ENCODE measurements around the gene MYO7A.

MYO7A gene

DNA sequence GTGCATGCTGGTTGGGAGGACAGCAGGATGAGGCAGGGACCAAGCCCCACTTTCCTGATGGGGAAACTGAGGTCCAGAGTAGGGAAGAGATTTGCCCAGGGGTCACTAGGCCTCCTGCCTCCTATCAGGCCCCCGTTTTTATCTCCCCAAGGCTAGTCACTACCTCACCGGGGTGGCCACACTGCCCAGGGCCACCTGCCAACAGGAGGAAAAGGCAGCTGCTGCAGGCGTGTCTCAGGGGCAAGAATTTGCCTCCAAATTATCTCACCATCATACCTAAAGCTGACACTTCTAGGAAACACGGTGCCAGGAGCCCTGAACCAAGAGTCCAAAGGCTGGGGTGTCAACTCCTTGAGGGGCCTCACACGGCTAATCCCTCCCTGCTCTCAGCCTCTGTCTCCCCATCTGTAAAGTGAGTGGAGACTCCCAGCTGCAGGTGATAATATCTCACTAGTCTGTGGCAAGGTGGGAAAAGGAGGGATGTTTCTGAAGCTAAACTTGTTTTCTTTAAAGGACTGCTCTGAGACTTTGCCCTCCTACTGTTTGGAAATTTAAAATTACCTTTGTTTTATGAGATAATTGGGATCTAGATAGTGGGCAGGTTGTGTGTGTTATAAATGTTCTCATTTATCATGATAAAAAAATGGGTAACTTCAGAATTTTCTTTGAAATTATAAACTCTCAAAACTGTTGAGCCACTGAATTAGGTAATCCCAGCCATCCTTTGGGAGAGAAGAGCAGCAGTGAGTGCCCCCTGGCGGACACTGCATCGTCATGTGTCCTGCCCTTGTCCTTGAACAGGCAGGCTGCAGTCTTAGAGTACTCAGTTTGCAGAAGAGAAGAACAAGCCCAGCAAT, 60.0 kb downstream of the MYO7A start:
- FAIRE-seq = no peak

DNA sequence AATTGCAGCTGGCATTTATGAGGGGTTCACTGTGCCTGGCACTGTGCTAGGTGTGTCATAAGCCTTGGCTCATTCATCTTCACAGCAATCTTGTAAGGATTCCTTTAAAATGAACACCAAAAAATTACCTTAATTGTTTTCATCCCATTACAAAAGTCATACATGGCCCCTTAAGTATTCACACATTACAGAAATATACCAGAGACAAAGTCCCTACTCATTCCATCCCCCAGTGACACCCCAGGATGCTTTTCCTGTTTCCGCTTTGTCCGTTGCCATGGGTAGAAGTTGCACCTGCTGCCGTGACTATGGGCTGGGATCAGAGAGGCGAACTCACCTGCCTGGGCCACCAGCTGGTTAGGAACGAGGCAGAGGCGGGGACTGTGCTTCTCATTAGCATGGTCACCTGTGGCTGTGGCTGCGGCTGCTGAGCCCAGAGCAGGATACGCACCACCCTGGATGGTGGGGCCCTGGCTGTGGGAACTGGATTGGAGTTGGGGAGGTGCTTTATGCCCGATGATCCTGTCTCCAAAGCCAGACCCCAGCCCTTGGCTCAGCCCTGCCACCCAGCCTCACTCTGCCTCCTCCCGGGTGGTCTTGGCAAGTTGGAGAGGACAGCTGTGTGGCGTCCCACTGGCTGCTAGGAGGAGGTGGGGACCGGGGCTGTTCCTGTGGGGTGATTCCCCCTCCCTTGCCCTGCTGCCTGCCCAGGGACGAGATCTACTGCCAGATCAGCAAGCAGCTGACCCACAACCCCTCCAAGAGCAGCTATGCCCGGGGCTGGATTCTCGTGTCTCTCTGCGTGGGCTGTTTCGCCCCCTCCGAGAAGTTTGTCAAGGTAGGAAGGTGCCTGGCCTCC, 60.8 kb downstream of the MYO7A start:
- FAIRE-seq = no peak

DNA sequence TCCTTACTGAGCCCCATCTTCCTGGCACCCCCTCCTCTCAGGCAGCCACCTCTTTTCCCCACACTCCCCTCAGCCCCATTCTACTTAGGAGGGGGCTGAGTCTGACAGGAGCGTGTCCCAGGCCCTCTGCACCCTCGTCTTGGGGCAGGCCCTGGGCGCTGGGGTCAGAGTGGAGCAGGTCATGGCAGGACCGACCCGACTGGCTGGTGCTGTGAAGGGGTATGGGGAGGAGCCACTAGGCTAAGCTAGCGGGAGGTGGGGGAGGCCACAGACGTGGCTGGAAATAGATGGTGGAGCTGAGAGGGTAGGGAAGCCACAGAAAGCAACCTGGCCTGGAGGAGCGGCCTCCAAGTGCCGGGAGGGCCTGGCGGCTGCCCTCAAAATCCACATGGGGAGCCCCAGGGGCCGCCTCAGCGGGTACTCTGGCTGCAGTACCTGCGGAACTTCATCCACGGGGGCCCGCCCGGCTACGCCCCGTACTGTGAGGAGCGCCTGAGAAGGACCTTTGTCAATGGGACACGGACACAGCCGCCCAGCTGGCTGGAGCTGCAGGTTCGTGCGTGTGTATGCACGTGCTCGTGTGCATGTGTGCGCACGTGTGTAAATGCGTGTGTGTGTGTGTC, 61.7 kb downstream of the MYO7A start:
- no peak for FAIRE-seq

DNA sequence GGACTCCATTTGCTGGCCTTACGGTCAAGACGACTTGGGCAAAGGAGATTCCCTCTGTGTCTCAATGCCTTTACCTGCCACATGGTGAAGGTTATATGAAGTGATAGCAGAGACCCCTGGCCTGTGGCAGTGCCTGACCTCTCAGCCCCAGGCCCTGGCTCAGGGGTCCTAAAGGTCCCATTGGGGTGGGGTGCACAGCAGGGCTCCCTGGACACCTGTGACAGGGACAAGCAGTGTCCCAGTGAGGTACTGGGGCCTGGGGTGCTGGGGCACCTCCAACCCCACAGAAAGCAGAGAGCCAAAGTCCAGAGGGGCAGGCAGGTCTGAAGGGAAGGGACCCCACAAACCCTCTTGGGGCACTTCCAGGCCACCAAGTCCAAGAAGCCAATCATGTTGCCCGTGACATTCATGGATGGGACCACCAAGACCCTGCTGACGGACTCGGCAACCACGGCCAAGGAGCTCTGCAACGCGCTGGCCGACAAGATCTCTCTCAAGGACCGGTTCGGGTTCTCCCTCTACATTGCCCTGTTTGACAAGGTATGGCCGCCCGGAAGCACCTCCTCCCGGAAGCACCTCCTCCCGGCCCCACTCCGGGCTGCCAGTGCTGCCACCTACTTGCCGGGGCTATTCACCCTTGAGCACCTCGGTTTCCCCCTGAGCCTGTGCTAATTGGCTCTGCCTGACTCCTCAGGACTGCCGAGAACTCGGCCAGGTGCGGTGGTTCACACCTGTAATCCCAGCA, 62.5 kb downstream of the MYO7A start:
- no peak for FAIRE-seq

DNA sequence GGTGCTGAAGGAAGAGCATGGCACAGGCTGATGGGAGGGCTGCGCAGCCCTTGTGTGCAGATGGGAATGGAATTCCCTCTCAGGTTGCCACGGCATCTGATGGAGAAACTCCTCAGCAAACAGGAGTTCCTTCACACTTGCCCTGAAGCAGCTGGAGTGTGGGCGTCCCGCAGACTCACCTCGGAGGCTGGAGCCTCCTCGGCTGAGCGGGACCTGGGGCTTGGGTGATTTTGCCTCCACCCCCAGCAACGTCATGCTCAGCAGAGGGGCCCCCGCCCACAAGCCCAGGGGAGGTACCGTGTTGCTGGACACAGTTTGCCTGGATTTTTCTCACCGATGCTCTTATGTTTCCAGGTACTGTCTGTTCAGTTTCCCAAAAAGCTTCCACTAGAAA, 63.4 kb downstream of the MYO7A start:
- FAIRE-seq = no peak

DNA sequence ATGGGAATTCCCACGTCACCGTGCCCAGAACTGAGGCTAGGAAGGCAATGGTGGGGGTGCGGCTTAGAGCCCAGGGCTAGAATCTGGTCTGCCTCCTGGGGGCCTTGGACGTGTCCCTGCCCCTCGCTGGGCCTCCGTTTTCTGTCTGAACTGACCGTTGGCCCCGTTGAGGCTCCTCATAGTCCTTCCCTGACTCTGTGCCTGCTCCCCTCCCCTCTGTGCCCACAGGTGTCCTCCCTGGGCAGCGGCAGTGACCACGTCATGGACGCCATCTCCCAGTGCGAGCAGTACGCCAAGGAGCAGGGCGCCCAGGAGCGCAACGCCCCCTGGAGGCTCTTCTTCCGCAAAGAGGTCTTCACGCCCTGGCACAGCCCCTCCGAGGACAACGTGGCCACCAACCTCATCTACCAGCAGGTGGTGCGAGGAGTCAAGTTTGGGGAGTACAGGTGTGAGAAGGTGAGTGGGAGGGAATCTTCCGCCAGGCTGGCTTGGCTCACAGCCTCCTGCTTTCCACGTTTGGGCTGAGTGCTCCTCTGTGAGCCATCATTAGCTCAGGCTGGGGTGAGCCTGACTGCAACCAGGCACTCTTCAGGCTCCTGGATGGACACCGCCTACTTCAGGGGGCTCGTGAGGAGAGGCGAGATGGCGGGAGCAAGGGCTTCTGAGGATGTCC, 63.9 kb downstream of the MYO7A start:
- FAIRE-seq = no peak

DNA sequence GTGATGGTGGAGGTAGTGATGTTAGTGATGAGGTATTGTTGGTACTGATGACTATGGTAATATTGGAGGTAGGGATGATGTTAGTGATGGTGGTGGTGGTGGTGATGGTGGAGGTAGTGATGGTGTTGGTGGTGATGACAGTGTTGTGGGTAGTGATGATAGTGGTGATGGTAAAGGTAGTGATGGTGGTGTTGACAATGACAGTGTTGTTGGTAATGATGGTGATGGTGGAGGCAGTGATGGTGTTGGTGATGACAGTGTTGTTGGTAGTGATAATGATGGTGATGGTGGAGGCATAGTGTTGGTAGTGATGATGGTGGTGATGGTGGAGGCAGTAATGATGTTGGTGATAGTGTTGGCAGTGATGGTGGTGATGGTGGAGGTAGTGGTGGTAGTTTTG, 65.1 kb downstream of the MYO7A start:
- no peak for FAIRE-seq

DNA sequence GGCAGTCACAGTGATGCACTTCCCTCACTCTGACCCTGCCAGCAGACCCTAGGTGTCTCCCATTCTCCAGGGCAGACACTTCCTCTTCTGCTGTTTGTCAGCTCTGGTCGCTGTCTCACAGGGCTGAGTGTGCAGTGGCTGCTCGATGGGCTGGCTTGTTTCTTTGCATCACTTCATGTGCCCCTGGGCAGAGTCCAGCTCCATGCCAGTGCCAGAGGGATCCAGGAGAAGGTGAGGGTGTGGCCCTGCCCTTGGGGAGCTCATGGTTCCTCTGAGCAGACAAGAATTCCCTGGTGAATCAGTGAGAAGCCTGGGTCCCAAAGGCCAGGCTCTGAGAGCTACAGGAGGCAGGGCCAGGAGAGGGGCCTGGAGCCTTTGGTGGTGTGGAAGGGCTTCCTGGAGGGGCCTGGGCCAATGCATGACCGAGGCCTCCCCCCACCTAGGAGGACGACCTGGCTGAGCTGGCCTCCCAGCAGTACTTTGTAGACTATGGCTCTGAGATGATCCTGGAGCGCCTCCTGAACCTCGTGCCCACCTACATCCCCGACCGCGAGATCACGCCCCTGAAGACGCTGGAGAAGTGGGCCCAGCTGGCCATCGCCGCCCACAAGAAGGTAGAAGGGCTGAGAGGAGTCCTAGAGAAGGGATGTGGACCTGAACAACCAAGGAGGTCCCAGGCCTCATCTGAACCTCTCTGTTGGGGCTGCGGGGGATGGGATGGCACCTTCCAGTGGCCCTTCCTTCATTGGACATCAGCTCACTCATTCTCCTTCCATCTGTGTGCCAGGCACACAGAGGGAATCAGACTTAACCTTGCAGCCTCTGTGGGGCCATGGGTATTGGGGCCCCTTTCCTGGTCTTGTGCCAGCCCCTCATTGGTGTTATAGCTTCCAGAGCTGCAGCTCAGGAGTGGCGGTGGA, 66.1 kb downstream of the MYO7A start:
- no peak for FAIRE-seq

DNA sequence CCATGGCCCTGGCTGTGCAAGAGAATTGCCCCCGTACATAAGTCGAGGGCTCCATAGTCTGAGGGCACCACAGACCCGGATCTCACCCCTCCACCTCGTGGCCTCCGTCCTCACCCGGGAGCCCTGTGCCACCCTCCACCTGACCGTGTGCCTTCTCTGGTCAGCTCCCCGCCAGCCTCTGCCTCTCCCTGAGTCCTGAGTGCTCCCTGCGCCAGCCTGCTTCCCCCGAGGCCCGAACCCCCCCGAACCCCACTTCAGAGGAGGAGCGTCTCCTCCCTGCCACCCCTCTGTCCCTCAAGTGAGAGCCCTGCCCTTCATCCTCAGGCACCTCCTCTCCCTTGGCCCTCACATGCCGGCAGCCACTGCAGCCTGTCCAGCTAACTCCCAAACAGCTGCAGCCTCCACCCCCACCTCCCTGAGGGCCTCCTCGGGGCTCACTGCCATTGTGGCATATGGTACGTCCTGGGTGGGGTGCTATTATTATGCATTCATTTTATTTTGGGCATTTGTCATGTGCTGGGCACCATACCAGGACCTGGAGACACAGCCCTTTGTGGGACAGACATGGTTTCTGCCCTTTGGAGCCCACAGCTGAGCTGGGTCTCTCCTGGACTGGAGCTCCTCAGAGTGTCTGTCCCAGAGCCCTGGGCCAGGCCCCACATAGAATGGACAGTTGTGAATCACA, 67.2 kb downstream of the MYO7A start:
- no peak for FAIRE-seq

DNA sequence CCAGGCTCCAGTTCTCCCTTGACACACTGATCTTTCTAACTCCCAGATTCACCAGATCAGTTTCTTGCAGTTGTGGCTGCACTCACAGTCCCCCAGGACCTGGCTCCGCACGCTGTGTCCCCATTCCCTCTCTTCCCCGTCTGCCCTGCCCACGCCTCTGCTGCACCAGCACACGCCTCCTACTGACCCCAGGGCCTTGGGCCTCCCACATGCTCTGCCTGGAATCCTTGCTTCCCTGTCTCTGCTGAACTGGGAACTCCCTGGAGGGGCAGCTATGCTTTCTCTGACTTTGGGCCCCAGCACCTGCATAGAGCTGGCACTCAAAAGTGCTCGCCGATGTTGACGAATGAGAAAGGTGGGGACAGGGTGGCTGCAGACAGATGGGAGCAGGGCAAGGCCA, 68.9 kb downstream of the MYO7A start:
- FAIRE-seq = no peak

DNA sequence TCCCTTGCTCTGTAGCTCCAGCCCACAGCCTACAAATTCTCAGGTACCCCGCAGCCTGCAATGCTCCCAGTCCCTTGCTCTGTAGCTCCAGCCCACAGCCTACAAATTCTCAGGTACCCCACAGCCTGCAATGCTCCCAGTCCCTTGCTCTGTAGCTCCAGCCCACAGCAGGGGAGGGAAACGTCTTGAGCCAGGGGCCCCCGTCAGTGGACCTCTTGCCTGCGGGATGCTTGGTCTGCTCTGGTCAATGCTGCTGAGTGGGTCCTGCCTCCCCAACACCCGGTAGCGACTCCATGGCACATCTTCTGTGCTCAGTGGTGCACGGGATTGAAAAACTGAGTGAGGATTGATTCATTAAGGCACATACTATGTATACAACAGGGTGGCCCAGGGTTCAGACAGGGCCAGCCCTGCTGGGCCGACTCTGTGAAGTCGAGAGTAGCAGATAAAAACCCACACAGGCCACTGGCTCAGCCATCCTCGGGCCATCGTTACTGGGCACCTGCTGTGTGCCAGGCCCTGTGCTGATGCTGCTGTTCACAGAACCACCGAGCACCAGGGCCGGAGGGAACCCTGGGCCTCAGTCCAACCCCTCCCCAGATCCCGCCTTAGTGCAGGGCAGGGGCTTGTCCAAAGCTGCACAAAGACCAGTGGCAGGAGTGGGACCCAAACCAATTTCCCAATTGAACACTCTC, 69.7 kb downstream of the MYO7A start:
- no peak for FAIRE-seq

DNA sequence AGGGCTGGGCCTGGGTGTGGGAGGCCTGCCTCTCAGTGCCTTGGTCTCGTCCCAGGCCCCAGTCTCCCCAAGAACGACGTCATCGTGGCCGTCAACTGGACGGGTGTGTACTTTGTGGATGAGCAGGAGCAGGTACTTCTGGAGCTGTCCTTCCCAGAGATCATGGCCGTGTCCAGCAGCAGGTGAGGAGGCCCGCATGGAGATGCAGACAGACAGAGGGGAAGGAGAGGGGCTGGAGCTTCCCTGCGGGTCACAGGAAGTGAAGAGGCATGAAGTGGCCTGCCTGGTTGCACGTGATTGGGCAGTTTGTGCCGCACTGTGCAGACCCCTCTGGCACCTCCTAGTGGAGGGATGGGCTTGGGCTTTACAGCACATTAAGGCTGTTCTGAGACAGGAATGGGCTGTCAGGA, 70.4 kb downstream of the MYO7A start:
- FAIRE-seq = no peak

DNA sequence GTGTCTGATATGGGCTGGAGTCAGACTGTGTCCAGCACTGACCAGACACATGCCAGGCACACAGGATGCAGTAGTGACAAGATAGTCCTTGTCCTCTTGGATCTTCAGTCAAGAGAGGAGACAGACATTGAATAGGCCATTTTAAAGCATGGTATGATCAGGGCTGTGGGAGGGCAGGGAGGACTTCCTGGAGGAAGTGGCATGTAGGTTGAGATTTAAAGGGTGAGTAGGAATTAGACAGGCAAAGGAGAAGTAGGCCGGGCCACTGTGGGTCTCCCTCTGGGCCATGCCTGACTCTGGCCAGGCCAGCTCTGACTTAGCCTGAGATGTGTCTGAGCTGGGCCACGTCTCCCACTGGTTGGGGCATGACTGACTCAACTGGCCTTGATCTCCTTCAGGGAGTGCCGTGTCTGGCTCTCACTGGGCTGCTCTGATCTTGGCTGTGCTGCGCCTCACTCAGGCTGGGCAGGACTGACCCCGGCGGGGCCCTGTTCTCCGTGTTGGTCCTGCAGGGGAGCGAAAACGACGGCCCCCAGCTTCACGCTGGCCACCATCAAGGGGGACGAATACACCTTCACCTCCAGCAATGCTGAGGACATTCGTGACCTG, 71.2 kb downstream of the MYO7A start:
- FAIRE-seq = no peak

DNA sequence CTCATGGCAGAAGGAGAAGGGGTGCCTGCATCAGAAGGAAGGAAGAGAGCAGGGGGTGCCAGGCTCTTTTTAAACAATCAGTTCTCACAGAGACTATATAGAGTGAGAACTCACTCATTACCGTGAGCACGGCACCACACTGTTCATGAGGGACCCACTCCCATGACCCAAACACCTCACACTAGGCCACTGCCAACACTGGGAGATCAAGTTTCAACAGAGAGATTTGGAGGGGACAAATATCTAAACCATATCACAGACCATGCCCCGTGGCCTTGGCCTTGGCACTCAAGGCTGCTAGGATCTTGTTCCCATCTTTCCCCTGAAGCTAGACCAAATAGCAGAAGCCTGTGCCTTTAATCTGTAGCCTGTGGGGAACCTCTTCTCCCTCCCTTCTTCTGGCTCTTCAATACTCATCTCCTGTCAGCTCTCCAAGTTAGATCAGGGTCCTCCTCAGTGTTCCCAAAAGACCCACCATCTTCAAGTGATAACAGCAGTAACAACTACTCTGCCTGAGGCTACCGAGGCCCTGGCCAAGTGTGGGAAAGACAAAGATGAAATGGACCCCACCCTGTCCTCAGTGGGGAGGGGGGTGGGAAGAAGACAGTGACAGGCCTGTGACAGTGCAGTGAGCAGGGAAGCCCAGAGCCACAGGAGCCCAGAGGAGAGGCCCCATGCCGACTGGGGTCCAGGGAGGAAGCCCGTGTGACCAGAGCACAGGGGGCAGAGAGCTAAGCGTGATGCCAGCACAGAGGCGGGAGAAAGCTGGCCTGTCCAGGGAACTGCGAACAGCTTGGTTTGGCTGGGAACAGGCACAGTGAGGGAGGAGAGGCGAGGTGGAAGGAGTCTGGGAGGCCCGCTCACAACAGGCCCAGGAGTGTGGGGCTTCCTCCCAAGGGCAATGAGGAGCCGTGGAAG, 72.6 kb downstream of the MYO7A start:
- no peak for FAIRE-seq

DNA sequence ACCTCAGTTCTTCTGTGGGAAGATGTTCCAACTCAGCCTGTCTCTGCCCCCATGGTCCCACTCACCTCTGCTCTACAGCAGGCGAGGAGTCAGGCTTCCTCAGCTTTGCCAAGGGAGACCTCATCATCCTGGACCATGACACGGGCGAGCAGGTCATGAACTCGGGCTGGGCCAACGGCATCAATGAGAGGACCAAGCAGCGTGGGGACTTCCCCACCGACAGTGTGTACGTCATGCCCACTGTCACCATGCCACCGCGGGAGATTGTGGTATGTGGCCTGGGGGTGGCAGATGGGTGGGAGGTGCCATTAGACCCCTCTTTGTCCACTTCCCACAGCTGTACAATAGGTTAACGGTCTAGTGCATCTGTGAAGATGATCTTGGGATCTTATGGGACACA, 73.3 kb downstream of the MYO7A start:
- FAIRE-seq = no peak

DNA sequence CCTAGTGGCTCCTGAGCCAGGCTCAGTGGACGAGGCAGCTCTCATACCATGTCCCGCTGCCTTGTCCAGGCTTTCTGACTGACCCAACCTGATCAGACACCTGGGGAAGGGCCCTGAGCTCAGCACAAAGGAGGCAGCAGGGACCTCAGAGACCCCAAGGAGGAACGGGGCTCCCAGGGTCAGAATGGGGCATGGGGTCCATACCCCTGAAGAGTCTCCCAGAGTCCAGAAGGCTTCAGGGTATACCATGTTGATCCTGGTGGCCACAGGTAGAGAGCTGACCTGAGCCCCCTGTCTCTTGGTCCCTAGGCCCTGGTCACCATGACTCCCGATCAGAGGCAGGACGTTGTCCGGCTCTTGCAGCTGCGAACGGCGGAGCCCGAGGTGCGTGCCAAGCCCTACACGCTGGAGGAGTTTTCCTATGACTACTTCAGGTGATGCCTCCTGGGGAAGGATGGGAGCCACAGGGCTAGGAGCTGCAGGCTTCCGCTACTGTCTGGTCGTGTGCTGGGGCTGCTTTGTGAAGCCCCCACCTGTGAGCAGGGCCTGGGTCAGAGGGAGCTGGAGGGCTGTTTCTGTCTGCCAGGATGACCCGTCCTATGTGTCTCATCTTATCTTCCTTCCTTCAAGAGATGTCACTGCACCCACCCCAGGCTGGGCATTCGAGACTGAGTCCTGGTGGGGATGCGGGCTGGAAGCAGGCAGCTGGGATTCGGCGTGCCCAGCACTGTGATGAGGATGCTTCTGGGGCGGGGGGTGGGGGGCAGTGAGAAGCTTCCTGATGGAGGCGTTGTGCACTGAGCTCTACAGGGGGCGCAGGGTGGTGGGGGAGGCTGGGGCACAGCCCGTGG, 74.2 kb downstream of the MYO7A start:
- FAIRE-seq = no peak

Data from islet of Langerhans (tissue), 1 donor.